HG03520 (cell line): ENCODE results near the gene FAM222A.

Source experiments
- ATAC-seq: cut with Tn5 transposase; IDR thresholded peaks from one replicate; pipeline ENCODE4 v1.9.1; 2021; ENCODE audit warnings: mild to moderate bottlenecking, moderate library complexity; ENCODE audit not compliant: unreplicated experiment

FAM222A gene

DNA sequence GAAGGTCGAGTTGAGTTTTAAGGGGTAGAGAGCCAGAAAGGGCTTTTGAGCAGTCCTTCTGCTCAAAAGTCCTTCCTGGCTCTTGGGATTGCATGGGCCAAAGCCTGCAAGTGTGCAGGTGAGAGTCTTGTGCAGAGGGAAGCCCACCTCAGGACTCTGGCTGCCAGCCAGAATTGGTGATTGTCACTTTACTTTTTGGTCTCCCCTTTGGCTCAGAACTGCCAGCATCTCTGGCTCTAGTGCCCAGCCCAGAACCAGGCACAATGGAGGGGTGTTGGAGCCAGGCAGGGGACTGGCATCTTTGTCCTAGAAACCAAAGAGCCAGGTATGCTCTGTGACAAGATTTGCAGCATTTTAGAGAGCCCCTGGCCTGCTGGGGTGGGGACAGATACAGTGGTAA is 23.5 kb downstream of the FAM222A start:
- no peak for ATAC-seq

DNA sequence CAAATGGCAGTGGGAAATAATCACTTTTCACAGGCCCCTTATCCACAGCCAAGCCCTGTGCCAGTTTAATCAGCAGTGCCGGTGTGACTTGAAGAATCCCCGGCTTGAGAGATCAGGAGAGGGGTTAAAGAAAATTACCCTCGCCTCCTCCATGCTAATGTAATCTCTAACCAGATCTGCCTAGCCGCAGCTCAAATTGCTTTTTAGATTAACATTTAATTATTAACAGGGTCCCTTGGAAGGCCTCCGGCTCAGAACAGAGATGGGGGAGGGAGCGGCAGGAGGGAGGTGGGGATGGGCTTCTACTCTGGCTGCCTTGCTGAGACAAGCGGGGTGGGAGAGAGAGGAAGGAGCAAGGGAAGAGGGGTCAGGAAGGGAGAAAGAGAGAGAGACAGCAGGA is 24.0 kb downstream of the FAM222A start:
- no peak for ATAC-seq

DNA sequence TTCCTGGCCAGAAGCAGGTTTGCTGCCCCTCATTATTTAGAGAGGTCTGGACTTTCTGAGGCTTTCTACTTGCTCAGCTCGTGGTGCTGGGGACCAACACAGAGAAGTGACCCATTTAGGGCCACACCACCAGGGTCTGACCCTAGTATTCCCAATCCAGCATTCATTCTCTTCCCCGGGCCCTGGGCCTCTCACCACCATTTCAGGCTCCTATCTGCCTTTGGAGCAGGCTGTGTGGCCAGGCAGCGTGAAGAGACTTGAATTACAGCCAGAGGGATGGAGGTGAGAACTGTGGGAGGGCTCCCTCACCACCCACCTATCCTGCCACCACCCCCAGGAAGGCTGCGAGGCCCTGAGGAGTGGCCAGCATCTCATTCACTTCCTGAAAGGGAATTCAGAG is 24.6 kb downstream of the FAM222A start:
- ATAC-seq = no peak

DNA sequence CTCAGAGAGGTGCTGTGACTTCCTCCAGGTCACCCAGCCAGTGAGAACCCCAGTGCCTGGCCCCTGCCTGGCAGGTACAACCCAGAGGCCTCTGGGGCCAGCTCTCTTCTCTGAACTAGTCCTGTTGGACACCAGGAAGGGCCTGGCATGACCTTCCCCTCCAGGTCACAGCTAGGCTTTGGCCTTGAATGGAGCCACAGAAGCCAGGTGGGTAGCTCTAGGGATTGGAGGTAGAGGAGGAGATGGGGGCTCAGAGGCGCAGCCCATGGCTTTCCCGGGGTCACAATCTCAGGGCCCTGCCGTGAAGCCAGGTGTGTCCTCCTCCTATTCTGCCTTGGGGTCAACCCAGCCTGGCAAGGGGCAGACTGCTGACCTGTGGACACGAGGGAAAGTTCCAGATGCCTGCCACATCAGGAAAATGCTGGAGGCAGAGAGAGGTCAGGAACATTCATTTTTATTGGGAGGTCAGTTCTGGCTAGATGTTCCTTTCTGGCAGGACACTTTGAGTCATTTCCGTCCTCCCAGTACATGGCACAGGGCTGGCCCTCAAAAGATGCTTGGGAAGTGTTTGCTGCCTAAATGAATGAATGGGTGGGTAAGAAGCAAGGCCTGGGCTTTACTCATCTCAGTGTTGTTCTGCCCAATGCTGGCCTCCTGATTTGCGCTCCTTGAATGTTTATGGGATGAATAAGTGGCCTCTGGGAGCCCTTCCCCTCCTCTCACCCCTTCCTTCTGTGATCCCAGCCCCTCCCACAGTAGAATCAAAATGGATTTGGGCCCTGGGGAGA is 25.4 kb downstream of the FAM222A start:
- no peak for ATAC-seq

DNA sequence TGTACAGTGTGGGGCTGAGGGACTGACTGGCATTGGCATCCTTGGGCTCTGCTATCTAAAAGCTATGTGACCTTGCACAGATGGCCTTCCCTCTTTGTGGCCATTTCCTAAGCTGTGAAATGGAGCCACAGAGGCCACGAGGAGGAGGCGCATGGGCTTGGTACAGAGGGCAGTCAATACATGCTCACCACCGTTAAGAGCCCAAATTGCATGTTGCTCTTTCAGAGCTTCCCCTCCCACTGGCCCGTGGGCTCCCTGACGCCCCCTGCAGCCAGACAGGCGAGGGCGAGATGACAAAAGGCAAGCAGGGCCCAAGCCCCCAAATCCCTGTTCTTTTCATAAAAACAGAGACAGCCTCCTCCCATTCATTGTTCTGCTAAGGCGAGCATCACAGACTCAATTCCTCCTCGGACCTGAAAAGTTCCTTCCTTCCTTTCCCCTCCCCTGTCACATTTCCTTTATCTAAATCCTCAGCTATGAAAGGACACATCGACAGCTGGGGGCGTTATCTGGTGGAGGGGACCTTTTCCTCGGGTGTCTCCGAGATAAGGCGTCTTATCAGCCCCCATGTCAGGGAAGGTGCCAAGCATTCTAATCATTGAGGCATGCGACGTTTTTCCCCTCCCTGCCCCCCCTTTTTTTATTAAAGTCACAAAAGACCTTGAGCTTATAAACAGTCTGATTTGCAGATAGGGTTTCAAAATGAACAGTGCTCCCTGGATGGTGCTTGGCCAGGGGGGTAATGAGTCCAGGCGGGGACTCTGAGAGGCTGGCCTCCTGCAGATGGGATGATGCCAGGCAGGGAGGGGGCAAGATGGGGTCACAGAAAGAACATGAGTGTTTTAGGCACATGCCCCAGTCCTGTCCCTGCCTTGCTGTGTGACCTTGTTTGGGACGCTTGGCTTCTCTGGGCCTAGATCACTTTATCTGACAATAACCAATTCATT is 26.4 kb downstream of the FAM222A start:
- ATAC-seq = no peak

DNA sequence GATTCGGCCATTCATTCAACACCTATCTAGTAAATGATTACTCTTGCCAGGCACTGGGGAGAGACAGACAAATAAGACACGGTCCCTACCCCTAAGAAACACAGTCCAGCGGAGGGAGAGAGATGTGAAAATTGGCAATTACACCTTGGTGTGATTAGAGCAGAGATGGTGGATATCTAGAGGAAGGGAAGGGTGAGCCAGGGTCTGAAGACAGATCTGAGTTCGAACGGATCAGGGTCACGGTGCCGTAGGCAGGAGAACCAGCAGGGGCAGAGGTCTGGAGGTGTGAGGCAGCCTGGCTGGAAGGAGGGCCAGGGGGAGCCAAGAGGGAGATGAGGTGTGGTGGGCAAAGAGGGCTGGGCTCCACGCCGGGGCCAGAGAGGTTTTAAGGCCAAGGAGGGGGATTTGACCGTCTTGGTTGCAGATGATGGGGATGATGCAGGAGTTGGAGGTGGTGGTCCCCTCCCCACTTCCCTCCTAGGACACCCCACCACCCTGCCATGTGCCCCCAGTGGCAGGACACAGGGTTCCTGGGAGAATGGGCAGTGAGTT is 27.1 kb downstream of the FAM222A start:
- no peak for ATAC-seq

DNA sequence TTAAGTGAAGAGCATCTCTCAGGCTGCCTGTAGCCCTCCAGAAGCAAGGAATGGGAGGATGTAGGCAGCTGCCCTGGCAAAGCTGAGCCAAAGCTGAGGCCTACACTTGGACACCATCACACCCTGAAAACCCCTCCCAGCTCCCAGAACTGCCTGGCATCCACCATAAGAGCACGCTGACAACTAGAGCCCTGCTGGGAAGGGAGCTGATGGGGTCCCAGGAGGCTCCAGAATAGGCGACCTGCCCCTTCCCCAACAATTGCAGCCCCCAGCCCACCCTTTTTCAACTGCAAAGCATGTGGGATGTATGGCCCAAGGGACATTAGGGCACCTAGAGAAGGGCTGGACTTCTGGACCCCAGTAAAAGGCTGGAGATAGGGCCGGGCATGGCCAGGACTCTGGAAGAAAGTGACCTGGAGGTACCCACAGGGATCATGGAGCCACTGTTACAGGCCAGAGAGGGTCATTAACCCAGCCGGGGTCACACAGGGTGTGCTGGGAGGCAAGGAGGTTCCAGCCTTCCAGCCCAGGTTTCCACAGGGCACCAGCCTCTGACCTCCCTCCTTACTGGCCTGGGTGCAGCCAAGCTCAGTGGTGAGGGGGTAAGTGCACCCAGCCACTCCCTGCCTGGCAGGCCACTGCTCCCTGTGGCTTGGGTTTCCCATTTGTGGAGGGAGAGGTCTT is 27.8 kb downstream of the FAM222A start:
- no peak for ATAC-seq

DNA sequence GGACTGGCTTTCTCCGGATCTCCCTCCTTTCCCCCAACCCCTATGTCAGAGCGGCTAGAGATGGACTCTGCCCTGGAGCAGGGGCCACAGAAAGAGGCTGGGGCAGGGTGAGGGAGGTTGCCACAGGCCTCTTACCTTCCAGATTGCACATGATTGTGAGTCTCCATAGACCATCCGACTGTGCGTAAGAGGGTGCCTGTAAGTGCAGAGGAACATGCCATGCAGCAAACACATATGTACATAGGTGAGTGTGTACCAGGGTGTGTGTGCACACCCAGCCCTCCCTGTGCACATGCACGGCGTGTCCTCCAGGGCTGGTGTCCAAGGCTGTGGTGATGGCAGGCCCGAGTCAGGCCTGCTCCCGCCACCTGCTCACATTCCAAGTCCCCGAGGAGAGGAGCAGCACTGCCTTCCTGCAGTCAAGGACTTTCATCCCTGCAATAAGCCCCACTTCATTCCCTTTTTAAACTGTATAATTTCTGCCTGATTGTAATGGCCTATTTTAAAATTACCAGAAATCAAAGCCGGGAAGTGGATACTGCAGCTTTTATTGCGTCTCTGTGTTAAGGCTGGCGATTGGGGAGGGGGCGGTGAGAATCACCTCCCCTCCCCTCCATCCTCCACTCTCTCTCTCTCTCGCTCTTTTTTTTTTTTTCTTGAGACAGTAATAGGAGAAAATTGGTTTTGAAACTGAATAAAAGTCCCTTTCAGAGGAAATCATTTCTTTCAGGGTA is 28.5 kb downstream of the FAM222A start:
- ATAC-seq = no peak

DNA sequence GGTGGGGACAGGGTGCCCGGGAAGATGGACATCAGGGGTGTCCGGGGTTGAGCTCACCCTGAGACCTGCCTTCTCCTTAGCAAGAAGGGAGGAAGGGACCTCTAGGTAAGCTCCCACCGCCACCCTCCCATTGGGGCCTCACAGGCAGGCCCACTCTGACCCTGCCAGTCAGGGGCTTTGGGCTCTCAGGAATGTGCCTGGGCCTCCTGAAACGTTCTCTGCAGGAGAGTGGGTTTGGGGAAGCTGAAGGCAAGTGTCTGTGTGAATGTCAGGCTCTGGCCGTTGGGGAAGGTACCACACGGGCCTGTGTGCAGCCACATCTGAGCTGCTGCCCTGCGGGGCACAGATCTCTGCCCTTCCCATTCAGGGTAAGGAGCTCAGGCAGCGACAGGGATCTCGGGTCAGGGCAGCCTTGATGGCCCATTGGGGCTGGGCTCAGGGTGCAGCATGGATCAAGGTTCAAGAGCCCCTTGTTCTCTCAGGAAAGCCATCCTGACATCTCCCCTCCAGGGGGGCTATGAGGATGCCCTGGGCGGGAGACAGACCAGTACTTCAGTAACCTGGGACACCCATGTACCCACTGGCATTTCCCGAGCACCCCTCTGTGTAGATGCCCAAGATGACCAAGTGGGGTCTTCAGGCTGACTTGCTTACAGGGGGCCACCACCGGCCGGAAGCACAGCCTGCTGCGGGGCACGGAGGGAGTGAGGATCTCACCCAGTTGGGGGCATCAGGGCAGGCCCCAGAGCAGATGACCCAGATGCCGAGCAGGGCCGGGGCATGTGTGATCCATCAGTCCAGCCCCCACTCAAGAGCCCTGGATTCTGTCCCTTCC is 29.7 kb downstream of the FAM222A start:
- no peak for ATAC-seq

DNA sequence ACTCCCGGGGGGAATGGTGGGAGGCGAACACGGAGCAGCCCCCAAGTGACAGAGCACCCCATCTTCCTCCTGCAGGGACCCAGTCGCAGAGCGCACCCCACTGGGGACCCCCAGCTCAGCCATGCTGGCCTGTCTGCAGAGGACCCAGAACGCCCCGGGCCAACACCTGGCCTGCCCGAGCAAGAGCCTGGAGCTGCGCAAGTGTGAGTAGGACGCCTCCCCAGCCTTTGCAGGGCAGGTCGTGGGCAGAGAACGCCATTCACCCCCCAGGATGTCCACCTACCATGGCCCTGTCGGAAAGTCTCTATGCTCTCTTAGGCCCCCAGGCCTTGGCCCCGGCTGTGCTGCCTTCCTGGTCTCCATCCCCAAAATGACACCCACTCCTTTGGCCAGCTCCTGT is 30.4 kb downstream of the FAM222A start:
- ATAC-seq = no peak

DNA sequence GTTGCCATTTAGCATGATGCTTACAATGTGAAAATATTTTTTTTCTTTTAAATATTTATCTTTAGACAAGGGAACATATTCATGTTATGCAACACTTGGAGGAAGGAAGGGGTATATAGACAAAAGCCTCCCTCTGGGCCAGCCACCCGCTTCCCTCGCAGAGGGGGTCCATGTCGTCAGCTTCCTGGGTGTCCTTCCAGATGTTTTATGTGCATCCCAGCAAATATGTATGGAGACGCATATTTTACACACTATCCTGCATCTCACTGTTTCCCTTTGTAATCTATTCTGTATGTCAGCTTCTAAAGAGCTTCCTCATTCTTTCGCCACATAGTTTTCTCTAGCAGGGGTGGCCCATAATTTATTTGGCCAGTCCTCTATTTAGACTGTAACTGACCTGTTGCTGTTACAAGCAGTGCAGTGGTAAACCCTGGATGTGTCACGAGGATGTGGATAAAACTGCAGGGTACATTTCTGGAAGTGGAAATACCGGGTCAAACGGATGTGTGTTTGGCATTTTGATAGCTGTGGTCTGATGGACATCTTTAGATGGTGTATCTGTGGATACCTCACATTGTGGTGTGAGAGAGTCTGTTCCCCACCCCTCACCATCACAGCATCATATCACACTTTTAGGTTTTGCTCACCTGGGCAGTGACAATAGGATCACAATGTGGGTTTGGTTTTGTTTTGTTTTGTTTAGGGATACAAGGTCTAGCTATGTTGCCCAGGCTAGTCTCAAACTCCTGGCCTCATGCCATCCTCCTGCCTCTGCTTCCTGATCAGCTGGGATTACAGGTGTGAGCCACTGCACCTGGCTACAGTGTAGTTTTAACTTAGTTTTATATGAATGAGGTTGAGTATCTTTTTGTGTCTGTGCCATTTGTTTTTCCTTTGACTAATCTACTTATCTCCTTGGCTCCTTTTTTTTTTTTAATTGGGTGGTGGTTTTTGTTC is 31.6 kb downstream of the FAM222A start:
- no peak for ATAC-seq

DNA sequence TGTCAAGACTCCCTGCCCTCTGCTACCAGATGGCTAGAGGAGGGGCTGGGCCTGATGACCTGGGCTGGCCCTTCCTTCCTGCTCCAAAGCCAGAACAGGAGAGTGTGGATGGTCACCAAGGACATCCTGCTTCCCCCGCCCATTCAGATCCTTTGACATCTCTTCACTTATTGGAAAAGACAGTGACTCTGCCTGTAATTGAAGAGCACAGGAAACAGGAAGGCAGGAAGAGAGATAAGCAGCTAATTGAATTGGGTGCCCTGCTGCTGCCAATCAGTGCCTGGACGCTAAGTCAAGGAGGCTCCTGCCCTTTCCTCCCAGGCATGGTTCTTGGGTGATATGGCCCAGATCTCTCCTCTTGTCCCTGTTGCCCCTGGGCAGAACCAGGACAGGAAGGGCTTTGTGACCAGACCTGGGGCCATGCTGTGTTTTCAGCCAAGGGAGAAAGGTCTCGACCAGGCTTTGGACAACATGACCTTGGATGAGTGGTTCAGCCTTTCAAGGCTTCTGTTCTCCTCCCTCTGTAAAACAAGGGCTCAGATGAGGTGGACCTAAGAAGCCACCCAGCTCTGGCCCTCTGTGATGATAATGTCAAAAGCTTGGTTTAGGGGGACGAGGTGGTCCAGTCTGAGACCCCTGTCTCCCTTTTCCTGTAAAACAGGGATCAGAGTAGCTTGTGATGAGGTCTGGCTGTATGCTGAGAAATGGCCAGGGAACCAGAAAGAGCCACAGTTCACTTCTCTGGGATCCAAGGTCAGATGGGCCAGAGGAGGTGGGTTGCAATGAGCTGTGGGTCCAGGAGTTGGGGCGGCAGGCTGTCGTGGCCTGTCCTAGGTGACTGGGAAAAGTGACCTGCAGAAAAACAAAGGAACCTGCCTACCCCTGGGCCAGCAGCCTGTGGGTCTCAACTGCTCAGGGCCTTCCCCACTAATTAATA is 38.8 kb downstream of the FAM222A start:
- ATAC-seq = no peak

DNA sequence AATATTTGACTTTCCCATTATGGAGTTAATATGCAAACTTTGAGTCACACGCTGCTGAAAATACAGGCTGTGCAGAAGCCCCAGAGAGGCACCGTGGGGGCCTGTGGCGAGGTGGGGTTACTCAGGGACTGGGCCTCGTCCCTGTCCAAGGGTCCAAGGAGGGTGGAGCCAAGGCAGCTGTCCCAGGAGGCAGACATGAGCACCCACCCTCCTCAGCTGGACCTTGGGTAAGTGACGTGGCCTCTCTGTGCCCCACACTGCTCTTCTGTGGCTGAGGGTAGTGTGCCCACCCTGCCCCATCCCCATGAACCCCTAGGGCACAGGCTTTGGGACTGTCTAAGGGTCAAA is 39.4 kb downstream of the FAM222A start:
- ATAC-seq = no peak

DNA sequence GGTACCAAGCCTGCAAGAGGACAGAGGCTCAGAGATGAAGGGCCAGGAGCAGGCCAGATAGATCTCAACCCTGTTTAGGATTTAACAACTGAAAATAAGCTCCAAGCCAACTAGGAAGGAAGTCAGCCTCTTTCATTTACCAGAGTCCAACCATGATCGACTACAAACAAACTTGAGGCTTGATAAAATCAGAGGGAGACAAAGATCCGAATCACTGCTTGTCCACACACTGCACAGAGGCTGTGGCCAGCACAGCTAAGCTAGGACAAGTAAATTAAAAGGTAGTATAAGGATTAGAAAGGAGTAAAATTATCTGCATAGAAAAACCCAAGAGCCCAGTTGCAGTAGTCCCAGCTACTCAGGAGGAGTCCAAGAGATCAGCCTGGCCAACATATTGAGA is 40.3 kb downstream of the FAM222A start:
- no peak for ATAC-seq

DNA sequence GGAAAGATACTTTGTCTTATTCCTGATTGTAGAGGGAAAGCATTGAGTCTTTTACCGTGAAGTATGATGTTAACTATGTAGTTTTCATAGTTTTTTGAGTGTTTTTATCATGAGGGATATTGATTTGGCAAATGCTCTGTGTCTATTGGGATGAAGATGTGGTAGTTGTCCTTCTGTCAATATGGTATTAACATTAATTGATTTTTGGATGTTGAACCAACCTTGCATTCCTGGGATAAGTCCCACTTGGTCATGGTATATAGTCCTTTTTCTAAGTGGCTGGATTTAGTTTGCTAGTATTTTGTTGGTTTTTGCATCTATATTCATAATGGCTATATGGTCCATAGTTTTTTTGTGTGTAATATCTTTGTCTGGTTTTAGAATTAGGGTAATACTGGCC is 42.8 kb downstream of the FAM222A start:
- ATAC-seq = no peak

DNA sequence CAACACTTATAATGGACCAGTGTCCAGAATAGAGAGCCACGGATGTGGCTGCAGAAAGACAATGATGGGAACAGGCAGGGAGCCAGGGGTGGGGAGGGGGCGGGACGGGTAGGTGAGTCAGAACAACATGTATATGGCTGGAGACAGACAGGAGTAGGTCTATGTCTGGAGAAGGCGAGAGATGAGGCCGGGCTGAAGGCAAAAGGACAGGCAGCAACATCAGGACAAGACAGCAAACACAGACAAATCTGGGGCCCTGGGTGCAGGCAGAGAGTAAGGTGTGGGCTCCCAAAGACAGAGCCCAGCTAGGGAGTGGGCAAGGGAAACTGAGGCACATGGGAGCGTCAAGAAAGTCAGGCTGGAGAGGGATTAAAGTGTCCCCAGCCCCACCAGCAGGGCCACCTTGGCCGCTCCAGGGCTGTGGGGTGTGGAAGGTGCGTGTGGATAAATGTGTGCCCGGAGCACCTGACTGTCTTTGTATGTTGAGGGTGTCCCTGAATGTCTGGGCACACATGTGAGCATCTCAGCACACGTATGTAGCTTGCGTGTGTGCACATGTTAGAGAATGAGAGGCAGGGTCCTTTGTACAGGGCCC is 44.1 kb downstream of the FAM222A start:
- ATAC-seq = no peak
